ENCODE results near the gene RASA1. TPM values are rescaled to one million over a fixed set of nuclear protein-coding genes. Genes with fewer than 3 reads are reported as not detected.

RASA1 gene
- total and polyA plus RNA-seq, 12 donors = 8.7 to 32.7 (median 24.4) TPM

- TF ChIP-seq POLR2A (IDR thresholded peaks at IDR 0.05) (no peak), CTCF (IDR thresholded peaks at IDR 0.05) (no peak)
- Histone ChIP-seq H3K27me3 (no peaks in the 10 kb centered on the region), H3K4me1 (replicated peaks in 1 of 2) (no peaks in the 10 kb centered on the region), H3K4me3 (no peak overlapping the region), H3K36me3 (replicated peaks in 1 of 2) (no peaks in the 10 kb centered on the region), H3K9me3 (replicated peaks in 1 of 3) (peaks cover 0 to 4% (median 0%) of the 10 kb centered on the region in 3 donors), H3K27ac (no peak overlapping the region)
- DNase-seq = no peak
- intact Hi-C loops (cut with DNase I) = no loop called here
Measured at GRCh38 chr5:87246061-87246460, 21.6 kb upstream of the RASA1 start.

- Histone ChIP-seq H3K9me3 (replicated peaks in 1 of 3) (peaks cover 0 to 4% (median 0%) of the 10 kb centered on the region in 3 donors), H3K4me1 (replicated peaks in 1 of 2) (no peaks in the 10 kb centered on the region), H3K4me3 (no peak overlapping the region), H3K27me3 (no peaks in the 10 kb centered on the region), H3K36me3 (replicated peaks in 1 of 2) (no peaks in the 10 kb centered on the region), H3K27ac (no peak overlapping the region)
- no peak for TF ChIP-seq CTCF (IDR thresholded peaks at IDR 0.05)
- 96 to 100% (median 98%) methylated on average over 1 to 16 of the region's 16 CpGs for WGBS, 4 donors
- intact Hi-C loops (cut with DNase I) = no loop called here
- DNase-seq = no peak
Measured at GRCh38 chr5:87252283-87252605, 15.4 kb upstream of the RASA1 start.

GRCh38 chr5:87254035-87254434 lies 13.6 kb upstream of the RASA1 start:
- no peak overlapping the region for H3K4me3 ChIP-seq
- DNase-seq = no peak
- TF ChIP-seq POLR2A (IDR thresholded peaks at IDR 0.05) (no peak), CTCF (IDR thresholded peaks at IDR 0.05) (no peak)
- H3K27me3 ChIP-seq = no peaks in the 10 kb centered on the region
- no peak overlapping the region for H3K27ac ChIP-seq
- H3K36me3 ChIP-seq (replicated peaks in 1 of 2) = no peaks in the 10 kb centered on the region
- intact Hi-C loops (cut with DNase I) = no loop called here
- H3K4me1 ChIP-seq (replicated peaks in 1 of 2) = no peaks in the 10 kb centered on the region
- 71 to 80% (median 75%) methylated on average over 2 of the region's 2 CpGs for WGBS, 4 donors
- H3K9me3 ChIP-seq (replicated peaks in 1 of 3) = no peaks in the 10 kb centered on the region

GRCh38 chr5:87258507-87258906 lies 9.2 kb upstream of the RASA1 start:
- Histone ChIP-seq H3K4me3 (no peak overlapping the region), H3K27ac (no peak overlapping the region), H3K36me3 (replicated peaks in 1 of 2) (no peaks in the 10 kb centered on the region), H3K27me3 (no peaks in the 10 kb centered on the region), H3K9me3 (replicated peaks in 1 of 3) (no peaks in the 10 kb centered on the region), H3K4me1 (replicated peaks in 1 of 2) (no peaks in the 10 kb centered on the region)
- WGBS, 4 donors = 60 to 73% (median 72%) methylated on average over 1 of the region's 1 CpG
- no peak for TF ChIP-seq POLR2A (IDR thresholded peaks at IDR 0.05)
- no peak for TF ChIP-seq CTCF (IDR thresholded peaks at IDR 0.05)
- DNase-seq = no peak
- intact Hi-C loops (cut with DNase I) = no loop called here
